NCI-H82 (cell line): ENCODE results near the gene CGNL1.

Experiments used
- DNase-seq: peaks from one replicate; lab custom pipeline; 2025; lab: John Stamatoyannopoulos, UW

The CGNL1 gene

DNA sequence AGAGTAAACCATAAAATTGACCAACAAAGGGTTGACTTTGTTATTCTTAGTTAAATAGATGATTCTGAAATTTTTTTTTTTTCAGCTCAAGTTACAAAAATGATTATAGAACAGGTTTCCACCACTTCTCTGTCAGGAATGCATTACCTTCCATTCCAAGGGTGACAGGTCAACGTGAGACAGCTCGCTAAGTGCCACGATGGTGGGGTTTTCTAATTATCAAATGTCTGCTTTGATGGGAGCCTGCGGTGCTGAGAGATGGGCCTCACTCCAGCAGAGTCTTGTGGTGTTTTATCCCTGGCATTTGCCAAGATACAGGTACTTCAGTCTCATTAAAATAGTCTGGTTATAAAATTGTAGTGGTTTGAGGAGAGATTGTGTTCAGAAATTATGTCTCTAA, 80.3 kb downstream of the CGNL1 start:
- DNase-seq: no peak

- DNase-seq: no peak
Observed at GRCh38 chr15:57457726-57458125, 81.4 kb downstream of the CGNL1 start.

GRCh38 chr15:57458356-57458781, 82.1 kb downstream of the CGNL1 start:
- no peak for DNase-seq

GRCh38 chr15:57460208-57460816, 84.0 kb downstream of the CGNL1 start:
- DNase-seq: no peak

DNA sequence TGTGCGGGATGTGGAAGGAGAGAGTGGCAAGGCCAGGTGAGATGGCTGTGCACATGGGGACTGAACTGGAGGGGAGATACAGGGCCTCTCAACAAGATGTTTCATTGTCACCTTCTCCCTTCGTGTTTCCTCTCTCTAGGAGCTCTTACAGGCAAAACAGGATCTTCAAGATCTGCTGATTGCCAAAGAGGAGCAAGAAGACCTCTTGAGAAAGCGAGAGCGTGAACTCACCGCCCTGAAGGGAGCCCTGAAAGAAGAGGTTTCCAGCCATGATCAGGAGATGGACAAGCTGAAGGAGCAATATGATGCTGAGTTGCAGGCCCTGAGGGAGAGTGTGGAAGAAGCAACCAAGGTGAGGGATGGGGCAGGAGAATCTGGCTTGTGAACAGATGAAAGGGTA, 85.2 kb downstream of the CGNL1 start:
- no peak for DNase-seq

GRCh38 chr15:57462381-57462780, 86.1 kb downstream of the CGNL1 start:
- no peak for DNase-seq

GRCh38 chr15:57463360-57463759, 87.1 kb downstream of the CGNL1 start:
- no peak for DNase-seq

GRCh38 chr15:57464480-57464879, 88.2 kb downstream of the CGNL1 start:
- no peak for DNase-seq

GRCh38 chr15:57468486-57468885, 92.2 kb downstream of the CGNL1 start:
- no peak for DNase-seq

DNA sequence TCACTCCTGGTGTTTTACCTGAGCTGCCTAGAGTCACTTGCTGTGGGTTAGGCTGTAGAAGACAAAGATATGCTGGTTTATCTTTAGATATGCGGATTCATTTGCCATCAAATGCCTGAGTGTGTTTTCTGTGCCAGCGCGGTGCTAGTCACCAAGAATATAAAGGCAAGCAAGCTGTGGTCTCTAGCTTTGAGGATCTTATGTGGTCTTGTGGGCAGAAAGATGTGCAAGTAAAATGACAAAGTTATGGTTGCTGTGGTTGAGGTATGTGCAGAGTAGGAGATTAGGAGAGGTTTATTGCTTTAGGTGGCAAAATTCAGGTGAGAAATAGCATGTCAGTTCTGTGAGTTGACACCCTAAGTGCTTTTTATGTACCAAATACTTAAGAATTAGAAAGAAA, 94.2 kb downstream of the CGNL1 start:
- DNase-seq: no peak

DNA sequence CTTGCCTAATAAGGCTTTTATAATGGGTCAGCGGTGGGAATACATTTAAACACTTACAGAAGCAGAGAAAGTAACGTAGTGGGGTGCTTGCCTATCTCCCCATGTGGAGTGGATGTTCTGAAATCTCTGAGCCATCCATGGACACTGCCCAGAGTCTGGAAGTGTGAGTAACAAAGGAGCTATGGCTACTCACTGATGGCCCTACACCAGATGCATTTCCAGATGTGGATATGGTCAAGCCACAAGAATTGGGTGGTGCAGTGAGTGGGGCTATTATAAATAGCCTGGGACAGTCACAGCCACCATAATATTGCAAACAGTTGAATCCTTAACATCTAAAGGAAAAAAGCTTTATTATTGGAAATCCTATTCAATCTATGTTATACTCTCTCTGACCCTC, 96.6 kb downstream of the CGNL1 start:
- DNase-seq: no peak

GRCh38 chr15:57476533-57476975, 100.2 kb downstream of the CGNL1 start:
- no peak for DNase-seq

DNA sequence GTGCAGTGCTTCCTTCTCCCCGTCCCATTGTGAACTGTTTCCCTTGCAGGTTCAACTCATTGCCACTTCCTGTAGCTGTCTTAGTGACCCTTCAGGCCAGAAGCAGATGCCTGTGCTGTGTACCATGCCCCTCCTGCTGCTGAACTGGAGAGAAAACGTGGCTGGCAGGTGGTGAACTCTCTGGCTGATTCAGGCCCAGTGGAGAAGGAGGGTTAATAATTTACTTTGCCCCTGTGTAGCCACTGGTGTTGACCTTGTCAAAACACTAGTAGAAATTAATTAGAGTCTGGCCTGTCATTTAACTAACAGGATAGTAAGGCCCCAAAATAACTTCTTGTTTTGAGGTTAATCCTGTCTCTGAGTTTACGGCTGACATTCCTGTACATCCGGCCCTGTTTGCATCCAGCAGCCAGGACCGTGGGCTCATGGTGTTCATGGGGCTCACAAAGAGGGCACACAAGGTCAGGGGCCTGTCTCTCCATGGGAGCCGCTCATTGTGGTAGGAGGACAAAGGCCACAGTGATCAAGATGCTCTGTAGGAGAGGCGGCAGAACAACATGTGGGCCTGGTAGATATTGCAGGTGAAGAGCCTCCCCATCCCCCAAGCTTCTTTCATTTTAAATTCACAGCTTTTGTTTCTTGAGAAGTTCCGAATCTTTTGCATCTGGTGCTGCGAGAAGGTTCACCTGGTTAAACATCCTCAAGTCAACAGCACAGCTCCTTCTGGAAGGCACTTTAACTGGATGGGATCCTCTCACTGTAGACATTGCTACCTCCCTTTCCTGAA, 101.6 kb downstream of the CGNL1 start:
- DNase-seq: no peak

DNA sequence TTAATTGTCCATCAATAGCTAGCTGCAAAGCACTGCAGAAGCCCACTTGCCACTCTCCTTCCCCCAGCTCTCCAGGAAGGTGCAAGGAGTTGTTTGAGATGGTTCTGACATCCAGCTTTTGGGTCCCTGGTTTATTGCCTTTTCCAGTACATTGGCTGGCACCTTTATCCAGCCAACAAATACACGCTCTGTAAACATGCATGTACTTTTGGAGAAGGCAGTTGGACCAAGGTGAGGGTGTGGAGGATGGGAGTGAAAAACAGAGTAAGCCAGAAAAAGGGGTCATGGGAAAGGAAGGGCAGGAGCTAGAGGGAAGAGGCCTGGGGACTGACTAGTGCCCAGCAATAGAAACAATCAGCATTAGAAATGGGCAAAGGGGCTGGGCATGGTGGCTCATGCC, 102.7 kb downstream of the CGNL1 start:
- DNase-seq: no peak

- DNase-seq: no peak
Observed at GRCh38 chr15:57481038-57481705, 104.9 kb downstream of the CGNL1 start.

- no peak for DNase-seq
Observed at GRCh38 chr15:57485869-57486268, 109.6 kb downstream of the CGNL1 start.

GRCh38 chr15:57486833-57487232, 110.5 kb downstream of the CGNL1 start:
- DNase-seq: no peak

DNA sequence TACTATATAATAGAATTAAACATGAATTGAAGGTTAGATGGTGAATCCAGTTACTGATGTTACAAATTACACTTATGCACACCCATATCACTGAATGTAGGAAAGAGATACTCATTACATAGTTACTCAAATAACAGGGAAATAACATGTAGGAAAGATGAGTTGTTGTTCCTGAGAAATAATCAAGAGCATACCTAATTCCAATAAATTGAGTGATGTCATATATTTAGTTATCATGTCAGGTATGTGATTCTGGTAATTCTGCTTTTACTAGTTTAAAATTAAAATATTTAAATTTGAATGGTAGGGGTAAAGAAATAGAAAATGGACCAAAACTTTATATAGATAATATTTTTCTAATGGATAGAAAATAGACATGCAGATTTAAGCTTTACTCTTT, 112.8 kb downstream of the CGNL1 start:
- DNase-seq: no peak

DNA sequence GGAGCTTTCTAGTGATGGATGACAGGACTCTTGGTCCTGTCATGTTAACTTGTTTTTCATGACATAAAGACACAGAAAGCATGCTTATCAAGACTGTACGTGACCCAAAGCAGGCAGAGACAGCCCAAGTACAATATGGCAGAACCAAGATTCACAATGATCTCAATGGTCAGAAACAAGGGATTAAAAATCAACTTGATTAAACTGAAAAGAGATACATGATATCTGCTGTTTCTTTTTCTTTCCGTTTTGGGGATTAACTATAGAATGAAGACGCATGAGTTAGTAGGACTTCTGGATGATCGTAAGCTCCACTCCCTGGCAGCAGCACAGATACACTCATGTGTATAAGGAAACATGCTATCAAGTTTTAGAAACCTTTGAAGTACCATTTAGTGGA, 117.0 kb downstream of the CGNL1 start:
- DNase-seq: no peak

GRCh38 chr15:57494581-57494980, 118.3 kb downstream of the CGNL1 start:
- no peak for DNase-seq

- DNase-seq: no peak
Observed at GRCh38 chr15:57495041-57495440, 118.7 kb downstream of the CGNL1 start.

DNA sequence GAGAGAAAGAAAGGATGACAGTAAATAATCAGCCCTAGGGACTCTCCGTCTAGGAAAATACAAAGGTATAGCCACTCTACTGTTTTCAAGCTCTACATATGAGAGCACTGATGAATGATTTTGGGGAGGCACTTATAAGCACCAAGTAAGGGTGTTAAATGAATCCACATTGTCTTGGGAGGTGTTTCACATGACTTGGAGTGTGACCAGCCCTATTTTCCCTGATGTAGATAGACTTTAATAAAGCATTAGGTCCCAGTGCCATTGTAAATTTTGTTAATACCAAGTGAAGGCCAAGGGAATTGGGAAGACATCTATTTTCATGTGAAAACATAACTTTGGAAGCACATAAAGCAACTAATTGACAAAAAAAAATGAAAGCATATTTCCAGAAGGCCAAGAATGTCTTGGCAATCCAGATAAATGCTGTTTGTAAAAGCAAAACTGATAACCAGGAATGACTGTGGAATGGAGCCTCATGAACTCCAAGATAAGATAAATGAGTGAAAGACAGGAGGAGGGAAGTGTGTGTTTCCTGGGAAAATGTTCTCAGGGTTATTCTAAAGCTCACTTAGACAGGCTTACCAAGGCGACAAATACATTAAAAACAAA, 119.4 kb downstream of the CGNL1 start:
- no peak for DNase-seq

DNA sequence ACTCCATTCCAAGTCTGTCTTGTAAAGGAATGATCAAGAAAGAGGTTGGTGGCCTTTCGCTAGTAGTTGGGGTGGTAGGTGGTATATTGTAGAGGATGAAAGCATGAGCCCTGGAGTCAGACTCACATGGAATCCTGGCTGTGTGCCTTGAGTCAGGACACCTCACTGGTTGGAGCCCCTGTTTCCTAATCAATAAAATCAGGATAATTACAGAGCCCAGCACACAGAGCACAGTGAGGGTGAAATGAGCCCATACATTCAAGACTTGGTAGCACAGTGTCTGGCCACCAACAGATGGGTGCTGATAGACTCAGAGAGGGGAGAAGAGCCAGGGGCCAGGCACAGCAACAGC, 120.3 kb downstream of the CGNL1 start:
- DNase-seq: no peak
